Activated naive CD4-positive, alpha-beta T cell treated with anti-CD3 and anti-CD28 coated beads, Interleukin-2, amount 50 U/mL, for 72 hours (primary cell): ENCODE results near the gene AR. TPM values are rescaled to one million over a fixed set of nuclear protein-coding genes. Genes with fewer than 3 reads are reported as not detected.

Experiments
- ATAC-seq, 2 donors: fragments of 150-1000 bp; cut with Tn5 transposase; 2 replicates each; pipeline ENCODE4 v1.10.0; 2021; ENCODE audit warnings: mild to moderate bottlenecking in 2 of 2, moderate library complexity in 2 of 2
- DNase-seq, 2 donors: peaks; one replicate each; pipeline ENCODE4 v3.0.0; 2021 to 2022; ENCODE audit warnings: low spot score in 2 of 2
- H3K27ac Mint-ChIP-seq, 2 donors: one replicate each; pipeline ENCODE4 v1.8.0; 2022; ENCODE audit warnings: mild to moderate bottlenecking in 2 of 2, mixed read lengths in 2 of 2
- H3K36me3 Mint-ChIP-seq, 2 donors: one replicate each; pipeline ENCODE4 v1.8.0; 2022; ENCODE audit warnings: mixed read lengths in 2 of 2
- H3K9me3 Mint-ChIP-seq, 2 donors: one replicate each; pipeline ENCODE4 v1.8.0; 2022; ENCODE audit warnings: mixed read lengths in 2 of 2
- total RNA-seq, 2 donors: library from RNA; stranded (reverse); gene quantifications; one replicate each; pipeline ENCODE4 v1.2.3, GENCODE V29; 2022

The AR gene
- total RNA-seq, 2 donors from 2014 or later = not detected

- DNase-seq (no peak), ATAC-seq (no peak)
- Mint-ChIP-seq H3K9me3 (no peaks in the 10 kb centered on the region), H3K27ac (no peak overlapping the region), H3K36me3 (no peaks in the 10 kb centered on the region)
These were observed 2.9 kb downstream of the AR start for GRCh38 chrX:67546496-67547423.

DNA sequence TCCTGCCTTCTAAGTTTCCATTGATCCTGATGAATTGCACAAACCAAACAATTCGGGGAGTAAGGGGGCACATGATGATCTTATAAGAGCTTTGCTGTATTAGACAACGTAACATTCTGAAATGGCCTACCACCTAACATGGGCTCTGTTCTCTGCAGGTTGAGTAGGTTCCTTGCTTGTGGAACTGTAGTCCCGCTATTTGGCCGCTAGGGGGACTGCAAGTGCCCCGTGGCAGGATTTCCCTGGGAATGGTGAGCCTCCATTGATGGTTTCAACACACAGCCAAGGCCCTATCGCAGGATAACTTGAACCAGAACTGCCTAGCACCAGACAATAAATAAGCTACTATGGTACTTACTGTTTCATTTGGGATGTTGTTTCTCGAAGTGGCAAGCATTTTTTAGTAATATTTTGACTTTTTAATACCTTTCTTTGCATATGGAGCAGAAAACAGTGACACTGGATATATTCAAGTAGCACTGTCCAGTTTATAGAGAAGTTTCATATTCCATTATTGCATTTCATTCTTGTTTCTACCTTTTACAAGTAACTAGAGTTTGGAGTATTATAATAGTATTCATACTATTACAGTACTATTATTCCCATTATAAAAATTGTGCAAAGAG is 11.9 kb downstream of the AR start:
- ATAC-seq = no peak
- H3K36me3 Mint-ChIP-seq = no peaks in the 10 kb centered on the region
- H3K9me3 Mint-ChIP-seq = peaks cover 0 to 4% of the 10 kb centered on the region in 2 donors
- no peak overlapping the region for H3K27ac Mint-ChIP-seq
- DNase-seq = no peak

GRCh38 chrX:67558267-67558666 is 14.4 kb downstream of the AR start:
- DNase-seq (no peak), ATAC-seq (no peak)
- H3K9me3 Mint-ChIP-seq = peaks cover 0 to 4% of the 10 kb centered on the region in 2 donors
- H3K27ac Mint-ChIP-seq = no peak overlapping the region
- no peaks in the 10 kb centered on the region for H3K36me3 Mint-ChIP-seq

GRCh38 chrX:67563469-67564448 is 19.9 kb downstream of the AR start:
- ATAC-seq (no peak), DNase-seq (no peak)
- H3K36me3 Mint-ChIP-seq = no peaks in the 10 kb centered on the region

GRCh38 chrX:67564475-67564874 is 20.7 kb downstream of the AR start:
- Mint-ChIP-seq H3K36me3 (no peaks in the 10 kb centered on the region), H3K27ac (no peak overlapping the region), H3K9me3 (peaks cover 0 to 8% of the 10 kb centered on the region in 2 donors)
- ATAC-seq = no peak
- DNase-seq = no peak

More at GRCh38 chrX:67563469-67564448, 19.9 kb downstream of the AR start:
- Mint-ChIP-seq H3K9me3 (peaks cover 0 to 8% of the 10 kb centered on the region in 2 donors), H3K27ac (no peak overlapping the region)

GRCh38 chrX:67568769-67569168 is 24.9 kb downstream of the AR start:
- H3K36me3 Mint-ChIP-seq = no peaks in the 10 kb centered on the region
- ATAC-seq (no peak), DNase-seq (no peak)
- H3K9me3 Mint-ChIP-seq = peaks cover 0 to 4% of the 10 kb centered on the region in 2 donors
- H3K27ac Mint-ChIP-seq = no peak overlapping the region

GRCh38 chrX:67570839-67571238 is 27.0 kb downstream of the AR start:
- ATAC-seq (no peak), DNase-seq (no peak)
- H3K9me3 Mint-ChIP-seq = no peaks in the 10 kb centered on the region
- no peak overlapping the region for H3K27ac Mint-ChIP-seq
- no peaks in the 10 kb centered on the region for H3K36me3 Mint-ChIP-seq

DNA sequence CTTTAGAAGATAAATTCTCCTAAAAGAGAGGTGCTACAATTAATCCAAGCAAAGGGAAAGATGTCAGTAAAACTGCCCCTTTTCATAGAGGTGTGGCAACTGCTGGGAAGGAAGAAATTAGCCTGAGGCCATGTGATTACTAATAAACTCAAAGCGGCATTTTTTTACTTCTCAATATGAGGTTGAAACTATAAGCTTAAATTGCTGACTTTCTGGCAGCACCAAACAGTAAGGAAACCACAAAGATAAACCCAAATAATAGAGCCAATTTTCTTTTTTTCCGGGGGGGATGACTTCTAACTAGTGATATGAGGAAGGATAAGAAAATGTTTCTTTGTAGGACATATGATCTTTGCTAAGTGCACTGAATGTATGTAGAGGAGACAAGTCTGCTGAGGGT is 30.9 kb downstream of the AR start:
- no peaks in the 10 kb centered on the region for H3K36me3 Mint-ChIP-seq
- ATAC-seq (no peak), DNase-seq (no peak)
- H3K27ac Mint-ChIP-seq = no peak overlapping the region
- H3K9me3 Mint-ChIP-seq = no peaks in the 10 kb centered on the region

DNA sequence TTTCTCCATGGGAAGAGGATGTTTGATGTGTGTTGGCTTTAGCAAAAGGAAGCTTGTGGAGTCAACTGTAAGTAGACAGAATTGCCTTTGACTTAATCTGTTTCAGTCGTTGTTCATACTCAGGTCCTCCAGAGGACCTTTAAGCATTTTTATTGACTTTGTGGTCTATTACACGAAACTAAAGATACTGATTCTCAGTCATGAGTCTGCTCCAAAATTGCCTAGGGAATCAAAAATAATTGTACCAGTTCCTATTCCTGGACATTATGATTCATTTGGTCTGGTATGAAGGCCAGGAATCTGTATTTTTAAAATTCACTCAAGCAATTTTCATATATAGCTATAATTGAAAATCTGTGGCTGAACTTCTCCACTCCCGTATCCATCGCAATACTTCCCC is 38.6 kb downstream of the AR start:
- peaks cover 0 to 4% of the 10 kb centered on the region in 2 donors for H3K9me3 Mint-ChIP-seq
- DNase-seq = no peak
- H3K36me3 Mint-ChIP-seq = no peaks in the 10 kb centered on the region
- ATAC-seq = no peak
- H3K27ac Mint-ChIP-seq = no peak overlapping the region

DNA sequence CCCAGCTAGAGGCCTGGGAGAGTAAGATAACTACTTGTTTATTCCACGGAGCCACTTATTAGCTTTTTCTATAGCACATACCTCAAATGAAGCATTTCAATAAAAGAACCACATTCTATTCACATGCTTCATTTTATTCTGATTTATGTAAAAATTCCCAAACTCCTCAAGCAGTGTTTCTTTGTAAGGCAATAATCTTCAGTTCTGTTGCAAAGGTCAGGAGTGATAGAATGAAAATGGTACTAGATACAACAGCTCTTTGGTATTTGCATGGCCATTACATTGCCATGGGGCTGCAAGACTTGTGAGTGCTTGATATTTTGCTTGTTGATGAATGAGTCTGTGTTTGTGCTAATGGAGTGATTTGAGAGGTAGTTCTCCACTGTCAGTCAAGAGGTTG is 39.4 kb downstream of the AR start:
- Mint-ChIP-seq H3K36me3 (no peaks in the 10 kb centered on the region), H3K27ac (no peak overlapping the region), H3K9me3 (peaks cover 0 to 4% of the 10 kb centered on the region in 2 donors)
- ATAC-seq = no peak
- no peak for DNase-seq

- ATAC-seq (no peak), DNase-seq (no peak)
- H3K9me3 Mint-ChIP-seq = peaks cover 0 to 4% of the 10 kb centered on the region in 2 donors
- no peak overlapping the region for H3K27ac Mint-ChIP-seq
- H3K36me3 Mint-ChIP-seq = no peaks in the 10 kb centered on the region
These were observed 41.6 kb downstream of the AR start for GRCh38 chrX:67585401-67585800.

- DNase-seq (no peak), ATAC-seq (no peak)
- Mint-ChIP-seq H3K27ac (no peak overlapping the region), H3K36me3 (no peaks in the 10 kb centered on the region), H3K9me3 (peaks cover 0 to 4% of the 10 kb centered on the region in 2 donors)
These were observed 44.3 kb downstream of the AR start for GRCh38 chrX:67587946-67588624.

DNA sequence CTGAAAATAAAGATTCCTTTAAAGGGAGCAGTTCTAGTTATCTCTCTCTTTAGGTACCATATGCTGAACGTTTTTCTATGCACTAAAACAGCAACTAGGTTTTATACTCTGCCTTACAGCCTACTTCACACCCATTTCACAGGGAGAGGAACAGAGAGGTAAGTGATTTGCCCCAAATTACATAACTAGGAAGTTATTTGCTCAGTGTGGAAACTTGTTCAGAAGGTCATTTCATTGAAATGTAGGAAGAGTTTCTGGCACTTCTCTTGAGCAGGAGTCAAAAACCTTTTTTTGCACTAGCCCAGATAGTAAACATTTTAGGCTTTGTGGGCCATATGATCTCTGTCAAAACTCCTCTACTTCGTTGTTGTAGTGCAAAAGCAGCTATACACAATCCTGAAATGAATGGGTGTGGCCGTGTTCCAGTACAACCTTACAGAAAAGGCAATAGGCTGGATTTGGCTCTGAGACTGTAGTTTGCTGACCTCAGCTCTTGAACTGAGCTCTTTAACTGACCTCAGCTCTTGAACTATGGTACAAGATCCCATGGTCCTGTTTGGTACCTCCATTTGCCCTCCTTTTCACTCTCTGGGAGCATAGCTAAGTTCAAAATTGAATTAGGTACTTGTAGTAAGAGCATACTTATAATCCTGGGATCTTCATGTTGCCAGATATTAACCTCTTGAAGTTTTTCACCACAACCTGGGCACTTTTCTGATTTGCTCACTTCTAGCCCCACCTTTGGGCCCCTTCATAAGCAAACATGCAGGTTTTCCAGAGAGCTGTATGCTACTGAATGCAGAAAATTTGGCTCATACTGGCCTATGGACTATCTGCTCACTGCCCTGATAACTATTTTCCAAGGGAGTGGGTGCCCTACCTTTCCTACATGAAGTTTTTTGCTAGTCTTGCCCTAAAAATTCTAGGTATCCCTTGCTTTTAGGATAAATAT is 53.3 kb downstream of the AR start:
- no peak for ATAC-seq
- Mint-ChIP-seq H3K27ac (no peak overlapping the region), H3K9me3 (no peaks in the 10 kb centered on the region), H3K36me3 (no peaks in the 10 kb centered on the region)
- DNase-seq = no peak

GRCh38 chrX:67599532-67599931 is 55.7 kb downstream of the AR start:
- H3K36me3 Mint-ChIP-seq = no peaks in the 10 kb centered on the region
- DNase-seq = no peak
- no peaks in the 10 kb centered on the region for H3K9me3 Mint-ChIP-seq
- ATAC-seq = no peak
- no peak overlapping the region for H3K27ac Mint-ChIP-seq

DNA sequence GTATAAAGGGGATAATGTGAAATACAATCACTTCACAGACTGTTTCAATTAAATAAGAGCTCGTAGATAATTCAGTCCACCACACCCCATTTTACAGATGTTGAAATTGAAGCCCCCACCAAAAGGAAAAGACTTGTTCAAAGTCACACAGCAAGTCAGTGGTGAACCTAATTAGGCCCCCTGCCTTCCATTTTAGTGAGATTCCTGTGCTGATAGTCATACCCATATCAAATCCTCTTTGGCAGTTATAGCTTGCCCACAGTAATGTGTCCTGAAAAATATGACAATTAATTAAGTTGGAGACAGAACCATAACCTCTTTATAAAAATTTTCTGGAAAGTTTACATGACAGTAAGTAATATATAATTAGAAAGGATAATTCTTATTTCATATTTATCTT is 58.0 kb downstream of the AR start:
- H3K36me3 Mint-ChIP-seq = no peaks in the 10 kb centered on the region
- H3K27ac Mint-ChIP-seq = no peak overlapping the region
- ATAC-seq (no peak), DNase-seq (no peak)
- no peaks in the 10 kb centered on the region for H3K9me3 Mint-ChIP-seq
